NCI-H1105 treated with DMSO at 0.1 percent for 48 hours (cell line): ENCODE measurements around the gene KY.

Source experiments
- DNase-seq: peaks from one replicate; lab custom pipeline; 2025; lab: John Stamatoyannopoulos, UW

The KY gene

GRCh38 chr3:134644731-134645514 is 5.9 kb downstream of the KY start:
- DNase-seq: no peak

GRCh38 chr3:134643150-134643675 is 7.6 kb downstream of the KY start:
- no peak for DNase-seq

- no peak for DNase-seq
Measured at GRCh38 chr3:134642445-134643149, 8.2 kb downstream of the KY start.

GRCh38 chr3:134641671-134642300 is 9.0 kb downstream of the KY start:
- DNase-seq: no peak

- peak; percentile 24 for DNase-seq
Measured at GRCh38 chr3:134640872-134641470, 9.9 kb downstream of the KY start.

GRCh38 chr3:134640378-134640777 is 10.4 kb downstream of the KY start:
- DNase-seq: no peak

- no peak for DNase-seq
Measured at GRCh38 chr3:134638385-134639030, 12.3 kb downstream of the KY start.

GRCh38 chr3:134636406-134636805 is 14.4 kb downstream of the KY start:
- DNase-seq: no peak

- DNase-seq: no peak
Measured at GRCh38 chr3:134630506-134630905, 20.3 kb downstream of the KY start.

- no peak for DNase-seq
Measured at GRCh38 chr3:134628884-134629283, 21.9 kb downstream of the KY start.

- DNase-seq: no peak
Measured at GRCh38 chr3:134627831-134628230, 23.0 kb downstream of the KY start.

- DNase-seq: no peak
Measured at GRCh38 chr3:134625885-134626741, 24.7 kb downstream of the KY start.

- no peak for DNase-seq
Measured at GRCh38 chr3:134625462-134625861, 25.4 kb downstream of the KY start.

- no peak for DNase-seq
Measured at GRCh38 chr3:134624537-134625287, 26.1 kb downstream of the KY start.

GRCh38 chr3:134623615-134624245 is 27.1 kb downstream of the KY start:
- no peak for DNase-seq

- DNase-seq: no peak
Measured at GRCh38 chr3:134622806-134623365, 27.9 kb downstream of the KY start.

- no peak for DNase-seq
Measured at GRCh38 chr3:134621854-134622253, 29.0 kb downstream of the KY start.

- DNase-seq: no peak
Measured at GRCh38 chr3:134620476-134621115, 30.2 kb downstream of the KY start.
